Measurements from ENCODE around the gene ENO1.

ENO1 gene

GRCh38 chr1:8870103-8870502, 8.4 kb downstream of the ENO1 start:
- DNase-seq = no peak

- no peak for DNase-seq
These were observed 10.5 kb downstream of the ENO1 start for GRCh38 chr1:8867878-8868567.

GRCh38 chr1:8866792-8867415, 11.6 kb downstream of the ENO1 start:
- DNase-seq = no peak

DNA sequence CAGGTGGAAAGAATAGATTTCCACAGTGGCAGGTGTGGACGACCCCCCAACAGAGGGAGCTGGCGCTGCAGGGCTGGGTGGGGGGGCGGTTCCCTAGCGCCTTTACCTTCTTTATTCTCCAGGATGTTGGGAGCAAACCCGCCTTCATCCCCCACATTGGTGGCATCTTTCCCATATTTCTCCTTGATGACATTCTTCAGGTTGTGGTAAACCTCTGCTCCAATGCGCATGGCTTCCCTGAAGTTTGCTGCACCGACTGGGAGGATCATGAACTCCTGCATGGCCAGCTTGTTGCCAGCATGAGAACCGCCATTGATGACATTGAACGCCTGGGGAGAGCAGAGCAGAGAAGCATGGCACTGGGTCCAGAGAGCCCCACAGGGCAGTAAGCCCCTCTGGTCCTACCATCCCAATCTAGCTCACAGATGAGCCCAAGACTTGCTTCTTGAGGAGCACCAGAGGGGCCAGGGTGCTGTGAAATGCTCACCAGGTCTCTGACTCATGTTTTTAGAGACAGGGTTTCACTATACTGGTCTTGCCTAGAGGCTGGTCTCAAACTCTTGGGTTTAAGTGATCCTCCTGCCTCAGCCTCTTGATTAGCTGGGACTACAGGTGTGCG, 12.2 kb downstream of the ENO1 start:
- no peak for DNase-seq

GRCh38 chr1:8864713-8865344, 13.7 kb downstream of the ENO1 start:
- DNase-seq = no peak

DNA sequence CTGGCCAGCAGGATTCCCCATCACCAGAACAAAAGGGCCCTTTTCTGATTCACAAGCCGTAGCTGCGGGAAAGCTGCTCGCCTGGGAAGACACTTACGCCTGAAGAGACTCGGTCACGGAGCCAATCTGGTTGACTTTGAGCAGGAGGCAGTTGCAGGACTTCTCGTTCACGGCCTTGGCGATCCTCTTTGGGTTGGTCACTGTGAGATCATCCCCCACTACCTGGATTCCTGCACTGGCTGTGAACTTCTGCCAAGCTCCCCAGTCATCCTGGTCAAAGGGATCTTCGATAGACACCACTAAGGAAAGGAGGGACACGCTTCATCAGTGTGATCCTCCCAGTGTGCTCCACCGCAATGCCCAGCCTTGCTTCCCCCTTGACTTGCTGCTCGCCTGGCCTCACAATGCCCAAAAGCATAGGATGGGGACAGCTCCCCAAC, 14.7 kb downstream of the ENO1 start:
- DNase-seq = no peak

GRCh38 chr1:8863138-8863537, 15.3 kb downstream of the ENO1 start:
- no peak for DNase-seq

- no peak for DNase-seq
These were observed 16.0 kb downstream of the ENO1 start for GRCh38 chr1:8862528-8862927.

GRCh38 chr1:8860738-8861516, 17.6 kb downstream of the ENO1 start:
- no peak for DNase-seq

- DNase-seq = no peak
These were observed 19.4 kb downstream of the ENO1 start for GRCh38 chr1:8858888-8859706.

- no peak for DNase-seq
These were observed 20.3 kb downstream of the ENO1 start for GRCh38 chr1:8858112-8858668.

- DNase-seq = no peak
These were observed 21.6 kb downstream of the ENO1 start for GRCh38 chr1:8856689-8857412.

DNA sequence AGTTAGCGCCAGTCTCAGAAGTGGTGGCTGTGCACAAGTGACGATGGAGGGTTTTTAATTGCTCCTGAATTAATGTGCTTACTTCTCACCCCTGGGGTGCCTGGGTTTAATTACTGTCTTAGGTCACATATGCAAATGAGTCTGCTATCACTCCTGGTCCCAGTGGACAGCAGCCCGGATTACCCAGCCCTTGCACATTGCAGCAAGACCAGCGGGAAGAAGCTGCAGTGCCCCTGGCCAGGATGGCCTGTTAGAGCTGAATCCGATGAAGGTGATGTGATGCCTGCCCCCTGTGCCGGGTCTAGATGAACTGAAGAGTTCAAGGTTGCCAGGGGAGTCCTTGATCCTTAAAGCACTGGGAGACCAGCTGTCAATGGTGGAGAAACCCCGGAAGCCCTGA, 24.2 kb downstream of the ENO1 start:
- no peak for DNase-seq

DNA sequence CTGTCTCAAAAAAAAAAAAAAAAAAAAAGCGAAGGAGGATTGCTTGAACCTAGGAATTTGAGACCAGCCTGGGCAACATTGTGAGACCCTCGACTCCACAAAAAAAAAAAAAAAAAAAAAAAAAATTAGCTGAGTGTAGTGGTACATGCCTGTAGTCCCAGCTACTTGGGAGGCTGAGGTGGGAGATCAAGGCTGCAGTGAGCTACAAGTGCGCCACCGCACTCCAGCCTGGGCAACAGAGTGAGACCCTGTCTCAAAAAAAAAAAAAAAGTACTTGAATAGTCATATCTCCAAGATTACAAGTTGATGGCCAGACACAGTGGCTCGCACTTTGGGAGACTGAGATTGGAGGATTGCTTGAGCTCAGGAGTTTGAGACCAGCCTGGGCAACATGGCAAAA, 27.4 kb downstream of the ENO1 start:
- no peak for DNase-seq

GRCh38 chr1:8848663-8849386, 29.7 kb downstream of the ENO1 start:
- peak; percentile 56 for DNase-seq

DNA sequence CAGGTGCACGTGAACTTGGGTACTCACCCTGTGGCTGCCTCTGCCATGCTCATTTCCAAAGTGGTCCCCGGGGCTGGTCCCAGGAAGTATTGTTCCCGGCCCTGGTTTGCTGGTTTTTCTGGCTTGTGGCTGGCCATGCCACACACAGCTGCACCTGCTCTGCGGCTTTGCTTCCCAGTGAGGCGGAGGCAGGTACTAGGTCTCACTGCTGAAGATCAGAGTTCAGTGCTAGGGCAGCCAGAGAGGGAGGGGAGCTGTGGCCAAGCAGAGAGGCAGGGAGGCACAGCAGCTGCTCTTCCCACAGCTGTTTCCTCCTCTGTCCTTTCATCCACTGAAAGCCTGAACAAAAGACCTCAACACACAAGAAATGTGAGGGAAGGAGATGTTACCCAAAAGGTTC, 30.5 kb downstream of the ENO1 start:
- no peak for DNase-seq

DNA sequence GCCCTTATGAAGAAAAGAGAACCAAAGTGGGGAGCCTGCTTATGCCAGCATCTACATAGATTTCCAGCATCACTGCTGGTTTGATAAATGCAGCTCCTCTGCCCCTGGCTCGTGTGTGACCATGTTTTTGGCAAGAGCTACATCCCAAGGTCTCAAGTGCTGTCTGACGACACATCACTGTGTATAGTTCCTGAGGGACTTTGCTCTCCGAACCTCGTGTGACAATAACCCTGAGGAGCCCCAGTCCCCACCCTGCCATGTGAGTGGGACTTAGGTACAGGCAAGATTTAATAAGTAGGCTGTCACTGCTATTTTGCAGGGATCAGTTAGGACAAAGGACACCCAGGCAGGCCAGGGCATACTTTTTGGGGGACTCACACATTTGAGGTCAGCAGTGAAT, 32.2 kb downstream of the ENO1 start:
- no peak for DNase-seq

DNA sequence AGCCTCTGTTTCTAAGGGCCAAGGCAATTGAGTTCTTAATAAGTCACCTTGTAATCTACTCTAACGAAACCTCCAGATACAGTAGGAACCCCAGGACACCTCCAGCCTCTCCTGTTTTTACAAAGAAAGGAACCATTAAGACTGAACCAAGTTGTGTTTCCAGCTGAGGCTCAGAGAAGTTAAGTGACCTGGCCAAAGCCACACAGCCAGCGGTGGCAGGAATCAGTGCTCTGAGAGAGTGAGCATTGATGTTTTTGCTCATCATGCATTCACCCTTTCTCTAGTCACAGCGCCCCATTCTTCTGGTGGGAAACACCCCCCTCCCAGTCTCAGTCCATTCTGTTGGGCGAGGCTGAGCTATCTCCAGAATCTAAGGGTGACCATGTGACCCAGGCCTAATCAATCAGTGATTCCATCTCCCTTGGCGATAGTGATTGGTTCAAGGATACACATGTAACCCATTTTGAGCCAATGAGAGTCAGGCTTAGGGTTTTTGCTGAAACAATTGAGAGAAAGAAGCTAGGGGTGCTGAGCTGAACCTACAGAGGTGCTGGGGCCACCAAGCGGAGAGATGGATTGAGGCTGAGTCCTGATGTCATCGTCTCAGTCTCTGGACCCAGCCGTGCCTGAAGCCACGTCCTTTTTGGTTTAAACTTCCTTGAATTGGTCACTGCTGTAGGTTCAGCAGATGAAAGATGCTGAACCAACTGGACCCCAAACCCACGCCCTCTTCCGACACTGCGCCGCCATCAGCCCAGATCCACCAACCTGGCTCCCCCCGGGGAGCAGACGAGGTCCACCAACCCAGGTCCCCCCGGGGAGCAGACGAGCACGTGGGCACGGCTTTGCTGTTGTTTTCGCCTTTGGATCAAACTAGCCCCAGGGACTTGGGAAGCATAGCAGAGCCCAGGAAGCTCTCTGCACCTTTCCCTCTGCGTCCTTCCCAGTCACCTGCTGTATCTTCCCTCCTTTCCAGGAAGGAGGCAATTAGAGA, 33.1 kb downstream of the ENO1 start:
- no peak for DNase-seq

GRCh38 chr1:8844501-8845006, 33.9 kb downstream of the ENO1 start:
- DNase-seq = no peak

All from NCI-H187 treated with DMSO at 0.1 percent for 48 hours (cell line).